ENCODE measurements around the gene SSX2IP.

SSX2IP gene

GRCh38 chr1:84711121-84711520 is 20.9 kb upstream of the SSX2IP start:
- DNase-seq (ENCODE audit: low read depth), result no peak

- no peak for DNase-seq (ENCODE audit: low read depth)
Observed at GRCh38 chr1:84709131-84709530, 18.9 kb upstream of the SSX2IP start.

- no peak for DNase-seq (ENCODE audit: low read depth)
Observed at GRCh38 chr1:84708031-84708430, 17.8 kb upstream of the SSX2IP start.

GRCh38 chr1:84705513-84705912 is 15.3 kb upstream of the SSX2IP start:
- DNase-seq (ENCODE audit: low read depth), result no peak

- no peak for DNase-seq (ENCODE audit: low read depth)
Observed at GRCh38 chr1:84704872-84705417, 14.7 kb upstream of the SSX2IP start.

GRCh38 chr1:84703431-84703830 is 13.2 kb upstream of the SSX2IP start:
- DNase-seq (ENCODE audit: low read depth), result no peak

- DNase-seq (ENCODE audit: low read depth), result no peak
Observed at GRCh38 chr1:84702143-84702542, 11.9 kb upstream of the SSX2IP start.

- DNase-seq (ENCODE audit: low read depth), result no peak
Observed at GRCh38 chr1:84701376-84701775, 11.1 kb upstream of the SSX2IP start.

GRCh38 chr1:84700070-84700469 is 9.8 kb upstream of the SSX2IP start:
- no peak for DNase-seq (ENCODE audit: low read depth)

GRCh38 chr1:84698151-84699110 is 8.2 kb upstream of the SSX2IP start:
- no peak for DNase-seq (ENCODE audit: low read depth)

- no peak for DNase-seq (ENCODE audit: low read depth)
Observed at GRCh38 chr1:84693785-84694184, 3.5 kb upstream of the SSX2IP start.

- no peak for DNase-seq (ENCODE audit: low read depth)
Observed at GRCh38 chr1:84693005-84693404, 2.7 kb upstream of the SSX2IP start.

- no peak for DNase-seq (ENCODE audit: low read depth)
Observed at GRCh38 chr1:84692391-84692790, 2.1 kb upstream of the SSX2IP start.

GRCh38 chr1:84691122-84691783 is 992 bp upstream of the SSX2IP start:
- no peak for DNase-seq (ENCODE audit: low read depth)

GRCh38 chr1:84689514-84690396 is 506 bp downstream of the SSX2IP start:
- DNase-seq (ENCODE audit: low read depth), result no peak

- no peak for DNase-seq (ENCODE audit: low read depth)
Observed at GRCh38 chr1:84688463-84689061, 1.7 kb downstream of the SSX2IP start.

GRCh38 chr1:84687714-84688462 is 2.4 kb downstream of the SSX2IP start:
- DNase-seq (ENCODE audit: low read depth), result no peak

GRCh38 chr1:84686223-84686622 is 4.0 kb downstream of the SSX2IP start:
- DNase-seq (ENCODE audit: low read depth), result no peak

GRCh38 chr1:84683508-84683907 is 6.8 kb downstream of the SSX2IP start:
- no peak for DNase-seq (ENCODE audit: low read depth)

- no peak for DNase-seq (ENCODE audit: low read depth)
Observed at GRCh38 chr1:84682047-84682446, 8.2 kb downstream of the SSX2IP start.
